HEK293 (cell line): ENCODE data around the gene DCP1B.
A peak's percentile ranks its signal among the peaks of the same experiment; 100 is the strongest.

Source experiments
- CTCF ChIA-PET: fragments of 350-600 bp; formaldehyde crosslinking; extraction: SDS; loops from one replicate; lab custom pipeline; 2021; ENCODE audit warnings: antibody characterized with exemption; lab: Yijun Ruan, JAX
- POLR2A ChIA-PET: fragments of 300-600 bp; formaldehyde crosslinking; extraction: SDS; loops from one replicate; lab custom pipeline; 2020; ENCODE audit warnings: antibody characterized with exemption, inconsistent platforms; lab: Yijun Ruan, JAX
- H3K27ac ChIP-seq: fragments of 200-500 bp; sonication (Bioruptor generic); 2 replicates; pipeline ENCODE4 v1.5.1; 2014; ENCODE audit warnings: low read depth, low read length, control low read depth, inconsistent platforms; ENCODE audit errors: extremely low read depth
- H3K36me3 ChIP-seq, 2 experiments: fragments of 200-500 bp in 1 of 2; sonication (Bioruptor generic) in 1 of 2; 1 replicate in 1 of 2; 2 replicates in 1 of 2; pipeline ENCODE4 v1.5.1; 2014 to 2017; ENCODE audit warnings: inconsistent platforms in 2 of 2, low read length in 2 of 2; ENCODE audit not compliant: control insufficient read depth in 2 of 2, insufficient read depth in 1 of 2
- H3K4me1 ChIP-seq: fragments of 200-500 bp; sonication (Bioruptor generic); 2 replicates; pipeline ENCODE4 v1.5.1; 2014; ENCODE audit warnings: mild to moderate bottlenecking, low read length, inconsistent platforms; ENCODE audit not compliant: control insufficient read depth, insufficient read depth
- H3K4me3 ChIP-seq: 2 replicates; pipeline ENCODE4 v1.5.1; 2011; ENCODE audit warnings: low read depth, mild to moderate bottlenecking, control low read depth, low read length, moderate library complexity
- H3K9me3 ChIP-seq: fragments of 200-500 bp; sonication (Bioruptor generic); 2 replicates; pipeline ENCODE4 v1.5.1; 2014; ENCODE audit warnings: low read depth, low read length, inconsistent platforms; ENCODE audit not compliant: control insufficient read depth, insufficient read depth
- HIC1 ChIP-seq: fragments of 450-650 bp; formaldehyde crosslinking; IDR thresholded peaks from 2 replicates; pipeline ENCODE4 v1.5.1; 2016; ENCODE audit warnings: missing biosample characterization, missing genetic modification characterization
- PRDM1 ChIP-seq: fragments of 450-650 bp; formaldehyde crosslinking; IDR thresholded peaks from 2 replicates; pipeline ENCODE4; 2016; ENCODE audit warnings: missing biosample characterization, missing genetic modification characterization
- TSHZ1 ChIP-seq: fragments of 450-650 bp; formaldehyde crosslinking; IDR thresholded peaks from 2 replicates; pipeline ENCODE4 v1.5.1; 2016; ENCODE audit warnings: missing biosample characterization, missing genetic modification characterization, borderline replicate concordance
- ZBTB7A ChIP-seq: fragments of 450-650 bp; formaldehyde crosslinking; IDR thresholded peaks from 2 replicates; pipeline ENCODE4 v1.5.1; 2016; ENCODE audit warnings: low read depth, missing biosample characterization, missing genetic modification characterization
- ZIC2 ChIP-seq: fragments of 450-650 bp; formaldehyde crosslinking; IDR thresholded peaks from 2 replicates; pipeline ENCODE4 v1.5.1; 2016; ENCODE audit warnings: missing biosample characterization, missing genetic modification characterization
- ZNF121 ChIP-seq: fragments of 450-650 bp; formaldehyde crosslinking; IDR thresholded peaks from 2 replicates; pipeline ENCODE4 v1.5.1; 2016; ENCODE audit warnings: missing biosample characterization, missing genetic modification characterization
- ZNF274 ChIP-seq, 2 experiments: fragments of 200-500 bp in 1 of 2; fragments of 450-650 bp in 1 of 2; sonication (Bioruptor generic) in 1 of 2; formaldehyde crosslinking in 1 of 2; IDR thresholded peaks; 2 replicates each; pipeline versions ENCODE4 v1.5.1 to v1.6.1; 2014 to 2016; ENCODE audit warnings: borderline replicate concordance in 1 of 2, inconsistent platforms in 1 of 2, low read length in 1 of 2, missing biosample characterization in 1 of 2, missing genetic modification characterization in 1 of 2
- ZNF292 ChIP-seq: fragments of 450-650 bp; formaldehyde crosslinking; IDR thresholded peaks from 2 replicates; pipeline ENCODE4 v1.5.1; 2016; ENCODE audit warnings: low read depth, missing biosample characterization, missing genetic modification characterization, borderline replicate concordance
- ZNF48 ChIP-seq: fragments of 450-650 bp; formaldehyde crosslinking; IDR thresholded peaks from 2 replicates; pipeline ENCODE4 v1.5.1; 2016; ENCODE audit warnings: missing biosample characterization, missing genetic modification characterization
- ZNF600 ChIP-seq: fragments of 450-650 bp; formaldehyde crosslinking; IDR thresholded peaks from 2 replicates; pipeline ENCODE4 v1.5.1; 2016; ENCODE audit warnings: missing biosample characterization, missing genetic modification characterization
- ZNF624 ChIP-seq: fragments of 450-650 bp; formaldehyde crosslinking; IDR thresholded peaks from 2 replicates; pipeline ENCODE4 v1.5.1; 2017; ENCODE audit warnings: missing biosample characterization, missing genetic modification characterization
- TF ChIP-seq, protein P1 (sequence below): fragments of 450-650 bp; formaldehyde crosslinking; IDR thresholded peaks from 2 replicates; pipeline ENCODE4 v1.5.1; 2017; ENCODE audit warnings: missing biosample characterization, missing genetic modification characterization
- TF ChIP-seq, protein P2 (sequence below): fragments of 450-650 bp; formaldehyde crosslinking; IDR thresholded peaks from 2 replicates; pipeline ENCODE4 v1.5.1; 2016; ENCODE audit warnings: missing biosample characterization, missing genetic modification characterization

DCP1B gene

GRCh38 chr12:1915082-1915968, 88.9 kb downstream of the DCP1B start:
- TF ChIP-seq ZIC2 (tag by site-specific recombination) (peak; percentile 69), PRDM1 (no peak)
- TF ChIP-seq, protein P1, sequence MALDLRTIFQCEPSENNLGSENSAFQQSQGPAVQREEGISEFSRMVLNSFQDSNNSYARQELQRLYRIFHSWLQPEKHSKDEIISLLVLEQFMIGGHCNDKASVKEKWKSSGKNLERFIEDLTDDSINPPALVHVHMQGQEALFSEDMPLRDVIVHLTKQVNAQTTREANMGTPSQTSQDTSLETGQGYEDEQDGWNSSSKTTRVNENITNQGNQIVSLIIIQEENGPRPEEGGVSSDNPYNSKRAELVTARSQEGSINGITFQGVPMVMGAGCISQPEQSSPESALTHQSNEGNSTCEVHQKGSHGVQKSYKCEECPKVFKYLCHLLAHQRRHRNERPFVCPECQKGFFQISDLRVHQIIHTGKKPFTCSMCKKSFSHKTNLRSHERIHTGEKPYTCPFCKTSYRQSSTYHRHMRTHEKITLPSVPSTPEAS, result peak; percentile 67
- TF ChIP-seq, protein P2, sequence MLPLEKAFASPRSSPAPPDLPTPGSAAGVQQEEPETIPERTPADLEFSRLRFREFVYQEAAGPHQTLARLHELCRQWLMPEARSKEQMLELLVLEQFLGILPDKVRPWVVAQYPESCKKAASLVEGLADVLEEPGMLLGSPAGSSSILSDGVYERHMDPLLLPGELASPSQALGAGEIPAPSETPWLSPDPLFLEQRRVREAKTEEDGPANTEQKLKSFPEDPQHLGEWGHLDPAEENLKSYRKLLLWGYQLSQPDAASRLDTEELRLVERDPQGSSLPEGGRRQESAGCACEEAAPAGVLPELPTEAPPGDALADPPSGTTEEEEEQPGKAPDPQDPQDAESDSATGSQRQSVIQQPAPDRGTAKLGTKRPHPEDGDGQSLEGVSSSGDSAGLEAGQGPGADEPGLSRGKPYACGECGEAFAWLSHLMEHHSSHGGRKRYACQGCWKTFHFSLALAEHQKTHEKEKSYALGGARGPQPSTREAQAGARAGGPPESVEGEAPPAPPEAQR (tag by site-specific recombination), result no peak
- Histone ChIP-seq H3K4me1 (no peaks in the 10 kb centered on the region), H3K4me3 (no peak overlapping the region), H3K27ac (no peak overlapping the region), H3K9me3 (no peaks in the 10 kb centered on the region), H3K36me3 (no peaks in the 10 kb centered on the region)
- ChIA-PET CTCF (interaction anchor here (0.5 to 3.8 kb wide), 3 partner anchors 17 to 42 kb away, joined by 4 to 16 read pairs (median 4); no protein-coding TSS in a partner anchor), POLR2A (no interaction called here)

GRCh38 chr12:1914114-1914911, 89.9 kb downstream of the DCP1B start:
- Histone ChIP-seq H3K4me1 (no peaks in the 10 kb centered on the region), H3K4me3 (no peak overlapping the region), H3K27ac (no peak overlapping the region), H3K36me3 (no peaks in the 10 kb centered on the region), H3K9me3 (no peaks in the 10 kb centered on the region)
- POLR2A ChIA-PET, result no interaction called here
- TF ChIP-seq ZNF121 (tag by site-specific recombination) (no peak), HIC1 (tag by site-specific recombination) (no peak), TSHZ1 (tag by site-specific recombination) (no peak), ZNF274 (IDR thresholded peaks at IDR 0.05; ENCODE audit: low read length) (no peak), ZNF274 (tag by site-specific recombination; IDR thresholded peaks at IDR 0.05; ENCODE audit: borderline replicate concordance) (no peak), ZNF292 (no peak), ZNF48 (tag by site-specific recombination) (no peak), ZBTB7A (no peak), ZNF600 (tag by site-specific recombination) (no peak), ZNF624 (tag by site-specific recombination) (no peak)
- CTCF ChIA-PET, result interaction anchor here (1.1 kb wide), 1 partner anchor 260 kb away, joined by 3 read pairs; no protein-coding TSS in a partner anchor
